Left ventricle myocardium inferior (tissue), 1 donor: ENCODE data around the gene MAP3K5. TPM values are rescaled to one million over a fixed set of nuclear protein-coding genes. Genes with fewer than 3 reads are reported as not detected.
A peak's percentile ranks its signal among the peaks of the same experiment; 100 is the strongest.

Source experiments
- DNase-seq: peaks from one replicate; pipeline ENCODE4 v3.0.0-alpha.2; 2020
- H3K27ac ChIP-seq: fragments of 200-600 bp; replicated peaks from 2 replicates; pipeline ENCODE4 v1.8.0; 2021
- H3K27me3 ChIP-seq: fragments of 200-600 bp; 2 replicates; pipeline ENCODE4 v1.8.0; 2021; ENCODE audit warnings: low read depth
- H3K36me3 ChIP-seq: fragments of 200-600 bp; 2 replicates; pipeline ENCODE4 v1.8.0; 2021
- H3K4me1 ChIP-seq: fragments of 200-600 bp; 2 replicates; pipeline ENCODE4 v1.8.0; 2021
- H3K4me3 ChIP-seq: fragments of 200-600 bp; 2 replicates; pipeline ENCODE4 v1.8.0; 2021; ENCODE audit warnings: mild to moderate bottlenecking, moderate library complexity
- H3K9me3 ChIP-seq: fragments of 200-600 bp; replicated peaks from 2 replicates; pipeline ENCODE4 v1.8.0; 2021
- CTCF ChIP-seq: fragments of 200-600 bp; IDR thresholded peaks from 2 replicates; pipeline ENCODE4 v1.8.0; 2021; ENCODE audit warnings: antibody characterized with exemption, mild to moderate bottlenecking, borderline replicate concordance
- intact Hi-C: fragments of 100-400 bp; cut with micrococcal nuclease; formaldehyde crosslinking; loops from one replicate; pipeline ENCODE4 v1.11.0; 2022
- total RNA-seq: library from RNA; stranded (reverse); fragmentation: NEBNext Ultra II Directional; extraction: Animal tissue kit (Norgen Biotek cat#: 25700); gene quantifications from one replicate; pipeline ENCODE4 v1.2.1, GENCODE V29; 2021
- donor health status: DM: no; HTN: yes; CAD: no; lungs with severe emphysema.

MAP3K5 gene
- total RNA-seq, 1 donor from 2014 or later = 44.1 TPM

GRCh38 chr6:136782021-136782770 is 10.1 kb downstream of the MAP3K5 start:
- TF ChIP-seq CTCF = no peak
- no peaks in the 10 kb centered on the region for H3K27me3 ChIP-seq
- H3K4me1 ChIP-seq = peaks cover 96% of the 10 kb centered on the region
- no peaks in the 10 kb centered on the region for H3K36me3 ChIP-seq
- H3K4me3 ChIP-seq = no peak overlapping the region
- DNase-seq = no peak
- H3K9me3 ChIP-seq = no peaks in the 10 kb centered on the region
- peak overlapping the region; percentile 58 for H3K27ac ChIP-seq
- intact Hi-C loops = no loop called here

- TF ChIP-seq CTCF = no peak
- peaks cover 93% of the 10 kb centered on the region for H3K4me1 ChIP-seq
- H3K27me3 ChIP-seq = no peaks in the 10 kb centered on the region
- no peaks in the 10 kb centered on the region for H3K9me3 ChIP-seq
- peak overlapping the region; percentile 22 for H3K27ac ChIP-seq
- H3K4me3 ChIP-seq = no peak overlapping the region
- no peaks in the 10 kb centered on the region for H3K36me3 ChIP-seq
- DNase-seq = no peak
- intact Hi-C loops = no loop called here
Measured at GRCh38 chr6:136780972-136781371, 11.3 kb downstream of the MAP3K5 start.

GRCh38 chr6:136779682-136780081 is 12.6 kb downstream of the MAP3K5 start:
- peak overlapping the region; percentile 60 for H3K27ac ChIP-seq
- peaks cover 91% of the 10 kb centered on the region for H3K4me1 ChIP-seq

GRCh38 chr6:136777651-136778050 is 14.6 kb downstream of the MAP3K5 start:
- intact Hi-C loops = no loop called here
- no peaks in the 10 kb centered on the region for H3K36me3 ChIP-seq
- TF ChIP-seq CTCF = no peak
- H3K27ac ChIP-seq = peak overlapping the region; percentile 65
- no peaks in the 10 kb centered on the region for H3K9me3 ChIP-seq
- H3K4me1 ChIP-seq = peaks cover 91% of the 10 kb centered on the region
- H3K4me3 ChIP-seq = no peak overlapping the region
- DNase-seq = no peak
- H3K27me3 ChIP-seq = no peaks in the 10 kb centered on the region

More at GRCh38 chr6:136779682-136780081, 12.6 kb downstream of the MAP3K5 start:
- DNase-seq = no peak
- no peak for TF ChIP-seq CTCF
- H3K4me3 ChIP-seq = no peak overlapping the region
- H3K9me3 ChIP-seq = no peaks in the 10 kb centered on the region
- no peaks in the 10 kb centered on the region for H3K27me3 ChIP-seq
- intact Hi-C loops = no loop called here
- no peaks in the 10 kb centered on the region for H3K36me3 ChIP-seq

- no peak for DNase-seq
- H3K4me1 ChIP-seq = peaks cover 91% of the 10 kb centered on the region
- H3K9me3 ChIP-seq = no peaks in the 10 kb centered on the region
- intact Hi-C loops = no loop called here
- H3K4me3 ChIP-seq = no peak overlapping the region
- H3K36me3 ChIP-seq = no peaks in the 10 kb centered on the region
- H3K27me3 ChIP-seq = no peaks in the 10 kb centered on the region
- H3K27ac ChIP-seq = peak overlapping the region; percentile 68
- no peak for TF ChIP-seq CTCF
Measured at GRCh38 chr6:136775548-136775947, 16.7 kb downstream of the MAP3K5 start.
